Colon (tissue), 2 donors: ENCODE data around the gene CSHL1.

Experiments used
- FAIRE-seq: peaks from 2 replicates; lab custom pipeline; 2012; peaks lifted over from hg19 to GRCh38; lab: Jason Lieb, UNC
- donor health status: control.
- donor health status: control.

The CSHL1 gene

DNA sequence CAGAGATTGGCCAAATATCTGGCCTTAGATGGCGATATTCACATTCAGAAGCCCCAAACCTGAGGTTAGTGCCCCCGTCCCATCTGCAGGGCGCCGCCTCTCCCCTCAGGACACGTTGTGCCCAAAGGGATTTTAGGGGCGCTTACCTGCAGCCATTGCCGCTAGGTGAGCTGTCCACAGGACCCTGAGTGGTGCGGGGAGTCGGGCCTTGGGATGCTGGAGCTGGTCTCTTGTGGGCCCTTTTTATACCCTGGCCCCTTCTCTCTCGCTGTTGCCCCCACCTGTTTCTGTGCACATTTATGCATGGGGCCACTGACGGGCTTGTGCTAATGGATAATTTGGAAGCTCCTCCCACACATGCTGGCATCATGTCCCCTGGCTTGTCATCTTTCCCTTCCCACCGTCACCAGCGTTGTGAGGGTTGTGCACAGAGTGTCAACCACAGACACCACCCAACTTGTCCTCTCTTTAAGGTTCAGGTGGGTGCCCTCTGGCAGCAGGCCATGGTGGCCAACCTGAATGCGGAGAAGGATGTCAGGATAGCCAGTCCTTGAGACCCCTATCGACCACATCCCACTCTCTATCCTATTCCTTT is at the start of gene CSHL1:
Gene CSHL1 (minus strand): TSS at position 218 of the 595 bp plus-strand sequence. CDS start 62 bp downstream, at position 156.
- no peak for FAIRE-seq

GRCh38 chr17:63960430-63960829 is 49.4 kb upstream of the CSHL1 start:
- no peak for FAIRE-seq

DNA sequence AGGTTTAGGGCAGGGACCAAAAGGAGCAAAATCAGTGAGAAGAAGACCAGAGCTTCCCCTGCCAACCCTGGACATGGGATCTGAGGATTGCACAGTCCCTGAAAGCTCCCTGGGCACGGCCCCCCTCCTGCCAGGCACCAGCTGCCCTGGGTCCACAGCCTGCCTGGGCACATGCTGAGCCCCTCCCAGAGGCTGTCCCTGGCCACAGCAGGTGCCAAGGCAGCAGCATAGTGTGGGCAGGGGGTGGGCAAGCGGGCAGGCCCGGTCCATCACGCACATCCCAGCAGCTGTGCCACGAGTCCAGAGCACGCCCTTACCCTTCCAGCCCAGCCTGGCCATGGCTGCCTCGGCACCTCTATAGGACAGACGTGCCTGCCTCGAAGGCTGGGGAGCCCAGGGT is 48.9 kb upstream of the CSHL1 start:
- no peak for FAIRE-seq

GRCh38 chr17:63956296-63956920 is 45.4 kb upstream of the CSHL1 start:
- no peak for FAIRE-seq

GRCh38 chr17:63955791-63956190 is 44.7 kb upstream of the CSHL1 start:
- no peak for FAIRE-seq

DNA sequence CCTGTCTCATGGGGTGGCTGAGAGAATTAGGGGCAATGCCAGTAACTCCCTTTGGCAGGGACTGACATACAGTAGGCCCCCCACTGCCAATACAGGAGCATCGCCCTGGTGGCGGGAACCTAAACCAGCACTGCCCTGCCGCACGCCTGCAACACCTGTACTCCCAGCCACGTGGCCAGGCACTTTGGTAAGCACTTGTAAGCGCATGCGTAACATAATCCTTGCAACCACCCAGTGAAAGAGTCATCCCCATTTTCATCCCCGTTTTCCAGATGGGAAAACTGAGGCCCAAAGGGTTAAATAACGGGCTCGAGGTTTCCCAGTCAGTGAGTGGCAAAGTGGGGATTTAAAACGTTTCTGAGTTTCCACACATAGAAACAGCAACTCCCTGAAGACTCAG is 44.2 kb upstream of the CSHL1 start:
- no peak for FAIRE-seq

DNA sequence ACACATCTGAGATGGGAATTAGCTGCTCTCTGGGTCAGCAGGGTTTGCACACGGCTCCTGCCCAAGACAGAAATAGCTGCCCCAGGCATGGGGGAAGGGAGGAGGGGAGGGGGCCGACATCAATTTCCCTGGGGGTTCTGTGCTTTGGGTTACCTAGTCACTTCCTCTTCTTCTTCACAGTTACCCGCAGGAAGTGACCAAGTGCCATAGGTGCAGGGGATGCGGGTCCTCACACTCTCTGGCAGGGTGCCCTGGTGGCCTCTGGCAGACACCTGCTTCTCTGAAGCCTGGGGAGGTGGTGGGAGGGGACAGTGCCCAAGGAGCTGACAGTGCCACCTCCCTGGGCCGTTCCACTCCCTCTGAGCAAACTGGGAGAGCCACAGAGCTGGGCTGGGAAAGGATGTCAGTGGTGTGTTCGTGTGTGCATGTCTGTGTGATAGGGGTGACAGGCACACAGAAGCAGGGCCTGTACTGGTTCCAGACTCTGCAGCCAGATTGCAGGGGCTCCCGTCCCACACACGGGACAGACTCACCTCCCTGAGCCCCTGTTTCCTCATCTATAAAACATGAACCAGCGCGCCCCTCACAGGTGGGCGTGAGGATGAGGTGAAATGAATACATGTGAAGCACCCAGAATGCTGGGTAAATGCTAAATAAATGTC is 43.5 kb upstream of the CSHL1 start:
- FAIRE-seq = no peak

DNA sequence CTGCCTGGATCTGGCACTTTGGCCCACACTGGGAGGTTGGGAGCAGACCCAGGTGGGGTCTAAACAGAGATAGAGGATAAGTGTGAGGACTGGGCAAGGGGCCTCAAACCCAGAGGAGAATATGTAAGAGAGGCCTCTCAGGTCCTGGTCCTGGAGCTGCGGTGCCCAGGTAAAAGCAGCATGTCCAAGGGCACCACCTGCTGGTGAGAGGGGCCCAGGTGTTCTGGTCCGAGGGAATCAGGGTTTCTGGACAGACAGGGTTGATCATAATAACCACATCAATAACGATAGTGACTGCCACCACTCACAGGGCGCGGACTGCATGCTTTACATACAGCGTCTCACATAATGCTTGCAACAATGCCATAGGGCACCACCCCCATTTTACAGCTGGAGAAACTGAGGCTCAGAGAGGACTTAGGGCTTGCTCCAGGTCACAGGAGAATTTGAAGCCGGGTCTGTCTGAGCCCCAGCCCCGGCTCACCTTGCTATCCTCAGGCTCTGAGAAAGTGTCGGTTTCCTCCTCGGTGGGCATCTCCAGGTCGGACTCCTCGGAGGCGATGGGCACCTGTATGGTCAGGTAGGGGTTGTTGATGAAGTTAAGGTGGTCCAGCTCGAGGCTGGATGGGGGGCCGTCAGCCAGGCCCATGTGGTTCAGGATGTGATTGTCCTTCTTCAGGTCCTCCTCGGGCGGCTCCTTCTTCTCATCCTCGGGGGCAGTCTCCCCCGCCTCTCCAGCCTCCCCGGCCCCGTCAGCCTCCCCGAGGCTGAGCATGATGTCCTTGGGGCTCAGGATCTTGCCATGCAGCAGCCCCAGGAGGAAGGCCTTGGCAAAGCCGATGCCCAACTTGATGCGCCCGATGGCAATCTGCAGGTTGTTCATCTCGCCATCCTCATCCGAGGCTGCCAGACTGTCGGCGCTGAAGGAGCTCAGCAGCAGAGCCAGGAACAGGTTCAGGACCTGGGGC is 40.2 kb upstream of the CSHL1 start:
- FAIRE-seq = no peak

- FAIRE-seq = no peak
These were observed 38.7 kb upstream of the CSHL1 start for GRCh38 chr17:63949576-63950250.

DNA sequence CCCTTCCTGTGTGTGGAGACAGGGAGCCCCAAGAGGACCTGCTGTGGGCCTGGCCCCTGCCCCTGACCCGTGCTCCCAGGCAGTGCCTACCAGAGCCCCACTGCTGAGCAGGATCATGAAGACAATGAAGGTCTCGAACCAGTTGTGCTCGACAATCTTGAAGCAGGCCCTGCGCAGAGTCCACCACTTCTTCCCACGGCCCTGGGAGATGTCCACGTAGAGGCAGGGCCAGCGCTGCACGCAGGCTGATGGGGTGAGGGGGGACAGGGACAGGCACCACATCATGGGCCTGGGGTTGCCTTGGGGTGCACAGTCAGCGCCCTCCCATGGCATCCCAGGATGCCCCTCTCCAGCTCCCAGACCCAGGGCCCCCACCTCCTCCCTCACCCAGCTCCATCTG is 37.5 kb upstream of the CSHL1 start:
- no peak for FAIRE-seq

GRCh38 chr17:63947711-63948330 is 36.8 kb upstream of the CSHL1 start:
- FAIRE-seq = no peak

- no peak for FAIRE-seq
These were observed 35.6 kb upstream of the CSHL1 start for GRCh38 chr17:63946440-63947363.

GRCh38 chr17:63945784-63946439 is 34.9 kb upstream of the CSHL1 start:
- FAIRE-seq = no peak

- FAIRE-seq = no peak
These were observed 33.9 kb upstream of the CSHL1 start for GRCh38 chr17:63944736-63945499.

DNA sequence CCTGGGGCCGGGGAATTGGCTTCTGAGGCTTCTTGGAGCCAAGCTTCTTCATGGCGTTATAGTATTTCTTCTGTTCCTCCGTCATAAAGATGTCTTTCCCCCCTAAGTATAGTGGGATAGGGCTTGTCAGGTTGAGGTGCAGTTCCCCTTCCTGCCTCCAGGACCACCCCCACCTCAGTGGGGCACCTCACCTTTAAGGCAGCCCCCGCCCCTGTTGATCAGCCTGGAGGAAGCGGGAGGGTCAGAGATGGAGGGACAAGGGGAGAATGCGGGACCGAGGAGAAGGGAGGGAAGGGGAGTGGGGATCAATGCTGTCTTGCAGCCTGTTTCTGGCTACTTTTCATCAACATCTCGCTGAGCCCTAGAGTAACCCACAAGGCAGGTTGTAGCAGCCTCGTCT is 32.7 kb upstream of the CSHL1 start:
- FAIRE-seq = no peak

DNA sequence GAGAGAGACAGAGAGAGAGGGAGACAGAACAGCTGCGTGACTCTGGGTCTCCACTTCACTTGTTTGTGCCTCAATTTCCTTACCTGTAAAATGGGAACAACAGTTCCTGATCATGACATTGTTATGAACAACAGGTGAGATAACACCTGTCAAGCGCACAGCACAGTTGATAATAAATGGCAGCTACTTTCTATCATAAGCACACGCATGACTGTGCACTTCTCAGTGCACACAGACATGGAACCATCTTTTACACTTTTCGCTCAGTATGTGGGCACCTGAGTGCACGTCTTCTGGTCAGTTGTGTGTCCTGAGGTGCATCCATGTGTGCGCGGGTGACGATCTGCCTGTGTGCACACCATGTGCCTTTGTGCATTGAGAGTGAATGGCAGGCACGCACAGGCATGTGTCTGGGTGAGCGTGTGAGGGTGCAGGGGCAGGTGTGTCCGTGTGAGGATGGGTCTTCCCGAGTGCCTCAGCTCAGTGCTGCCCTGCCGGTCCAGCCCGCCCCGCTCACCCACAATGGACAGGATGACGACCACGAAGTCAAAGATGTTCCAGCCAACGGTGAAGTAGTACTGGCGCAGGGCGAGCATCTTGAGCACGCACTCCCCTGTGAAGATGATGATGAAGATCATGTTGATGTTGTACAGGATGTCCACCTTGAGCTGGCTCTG is 31.4 kb upstream of the CSHL1 start:
- FAIRE-seq = no peak

- FAIRE-seq = no peak
These were observed 30.7 kb upstream of the CSHL1 start for GRCh38 chr17:63941751-63942150.

DNA sequence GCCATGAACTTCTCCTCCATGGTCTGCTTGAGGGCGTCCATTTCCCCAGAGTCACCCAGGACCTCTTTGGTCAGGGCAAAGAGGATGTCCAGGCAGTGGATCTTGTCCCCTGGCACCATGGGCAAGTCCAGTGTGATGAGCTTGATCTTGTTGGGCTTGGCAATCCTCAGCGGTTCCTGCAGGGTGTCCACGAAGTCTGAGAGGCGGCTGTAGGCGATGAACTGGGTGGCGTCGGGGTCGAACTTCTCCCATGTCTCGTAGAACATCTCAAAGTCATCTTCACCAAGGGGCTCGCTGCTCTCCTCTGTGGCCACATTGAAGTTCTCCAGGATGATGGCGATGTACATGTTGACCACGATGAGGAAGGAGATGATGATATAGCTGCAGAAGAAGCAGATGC is 30.1 kb upstream of the CSHL1 start:
- FAIRE-seq = no peak
